B cell (primary cell): ENCODE data around the gene ZNF716. TPM values are rescaled to one million over a fixed set of nuclear protein-coding genes. Genes with fewer than 3 reads are reported as not detected.

Source experiments
- ATAC-seq: fragments of 200-7000 bp; cut with Tn5 transposase; one replicate; pipeline ENCODE4 v1.10.0; 2021; ENCODE audit warnings: low read depth, mild to moderate bottlenecking, moderate number of reproducible peaks, moderate library complexity
- CTCF ChIA-PET: fragments of 350-600 bp; sonication (Branson Sonifier 250); formaldehyde crosslinking; loops from one replicate; lab custom pipeline; 2021; ENCODE audit warnings: antibody characterized with exemption, inconsistent platforms; lab: Charles Lee
- POLR2A ChIA-PET: fragments of 350-600 bp; sonication (Branson Sonifier 250); formaldehyde crosslinking; loops from one replicate; lab custom pipeline; 2021; ENCODE audit warnings: antibody characterized with exemption; lab: Charles Lee
- DNase-seq: peaks from one replicate; pipeline ENCODE4 v3.0.0; 2013
- H2AFZ ChIP-seq: 2 replicates; pipeline ENCODE4 v1.6.1; 2012; ENCODE audit warnings: mild to moderate bottlenecking, low read depth, low read length; ENCODE audit not compliant: insufficient read depth, poor library complexity, severe bottlenecking
- H3K27ac ChIP-seq, 2 donors: 1 replicate in 1 of 2; 2 replicates in 1 of 2; pipeline ENCODE4 v1.5.1; 2012 to 2013; ENCODE audit warnings: low read length in 2 of 2, mild to moderate bottlenecking in 2 of 2, moderate library complexity in 1 of 2
- H3K27me3 ChIP-seq, 4 experiments: fragments of 200-600 bp in 1 of 4; sonication (generic) in 1 of 4; replicated peaks in 1 of 4; 1 replicate in 2 of 4; 2 replicates in 2 of 4; pipeline versions ENCODE4 v1.6.1 to v1.7.0; 2013 to 2016; ENCODE audit warnings: low read length in 3 of 4, mild to moderate bottlenecking in 2 of 4, mixed read lengths in 1 of 4, moderate library complexity in 1 of 4; ENCODE audit not compliant: insufficient read depth in 4 of 4, control insufficient read depth in 3 of 4; ENCODE audit errors: control extremely low read depth in 1 of 4
- H3K36me3 ChIP-seq, 2 experiments: replicated peaks in 1 of 2; 1 replicate in 1 of 2; 2 replicates in 1 of 2; pipeline versions ENCODE4 v1.6.1 to v1.7.1; 2013; ENCODE audit warnings: low read length in 1 of 2; ENCODE audit not compliant: insufficient read depth in 2 of 2, control insufficient read depth in 1 of 2; ENCODE audit errors: control extremely low read depth in 1 of 2, extremely low read depth in 1 of 2
- H3K4me1 ChIP-seq, 2 donors: fragments of 200-600 bp in 1 of 2; sonication (generic) in 1 of 2; 1 replicate in 1 of 2; 2 replicates in 1 of 2; pipeline versions ENCODE4 v1.5.1 to v1.6.1; 2013 to 2017; ENCODE audit warnings: low read length in 2 of 2; ENCODE audit not compliant: control insufficient read depth in 2 of 2, insufficient read depth in 2 of 2
- H3K4me2 ChIP-seq: replicated peaks from 2 replicates; pipeline ENCODE3; 2012; ENCODE audit warnings: mild to moderate bottlenecking, low read depth, low read length; ENCODE audit not compliant: poor library complexity, severe bottlenecking
- H3K4me3 ChIP-seq, 5 experiments: fragments of 200-600 bp in 1 of 5; sonication (generic) in 1 of 5; 1 replicate in 3 of 5; 2 replicates in 2 of 5; pipeline versions ENCODE4 v1.5.1 to v1.7.0; 2011 to 2016; ENCODE audit warnings: low read length in 4 of 5, mild to moderate bottlenecking in 4 of 5, low read depth in 2 of 5, control low read depth in 1 of 5, moderate library complexity in 1 of 5; ENCODE audit not compliant: insufficient read depth in 1 of 5; ENCODE audit errors: control extremely low read depth in 1 of 5, extremely low read depth in 1 of 5
- H3K79me2 ChIP-seq: fragments of 200-600 bp; sonication (generic); one replicate; pipeline ENCODE4 v1.6.0; 2016; ENCODE audit warnings: low read length; ENCODE audit not compliant: control insufficient read depth, insufficient read depth
- H3K9ac ChIP-seq: fragments of 200-600 bp; sonication (generic); 2 replicates; pipeline ENCODE4 v1.6.1; 2017; ENCODE audit warnings: mild to moderate bottlenecking, low read length, moderate library complexity
- H3K9me3 ChIP-seq, 3 donors: one replicate each; pipeline versions ENCODE4 v1.6.1 to v1.7.1; 2013; ENCODE audit warnings: low read length in 2 of 3; ENCODE audit not compliant: control insufficient read depth in 2 of 3, insufficient read depth in 1 of 3; ENCODE audit errors: control extremely low read depth in 1 of 3
- H4K20me1 ChIP-seq: 2 replicates; pipeline ENCODE4 v1.6.0; 2012; ENCODE audit warnings: mild to moderate bottlenecking, low read length; ENCODE audit not compliant: insufficient read depth, control insufficient read depth, poor library complexity, severe bottlenecking
- H3K27ac Mint-ChIP-seq: one replicate; pipeline ENCODE4 v1.8.0; 2021; ENCODE audit warnings: mixed read lengths
- H3K27me3 Mint-ChIP-seq: one replicate; pipeline ENCODE4 v1.8.0; 2021; ENCODE audit warnings: mixed read lengths
- H3K4me1 Mint-ChIP-seq: one replicate; pipeline ENCODE4 v1.8.0; 2021; ENCODE audit warnings: mixed read lengths
- H3K4me3 Mint-ChIP-seq: one replicate; pipeline ENCODE4 v1.8.0; 2021; ENCODE audit warnings: mixed read lengths
- H3K9me3 Mint-ChIP-seq: one replicate; pipeline ENCODE4 v1.8.0; 2022; ENCODE audit warnings: mixed read lengths; ENCODE audit not compliant: insufficient read depth
- CTCF ChIP-seq: fragments of 200-600 bp; IDR thresholded peaks from one replicate; pipeline ENCODE4 v1.8.0; 2022; ENCODE audit warnings: antibody characterized with exemption, mild to moderate bottlenecking
- EZH2 ChIP-seq: IDR thresholded peaks from 2 replicates; pipeline ENCODE4 v1.6.1; 2012; ENCODE audit warnings: borderline replicate concordance, low read depth, mild to moderate bottlenecking, moderate library complexity, low read length; ENCODE audit not compliant: insufficient read depth, poor library complexity, severe bottlenecking
- WGBS: methylation state at CpG from one replicate; pipeline ENCODE4 v1.1.5; 2013; ENCODE audit warnings: missing lambda C conversion rate; ENCODE audit not compliant: insufficient coverage; 5-methylcytosine and 5-hydroxymethylcytosine counted together
- intact Hi-C: fragments of 100-400 bp; cut with micrococcal nuclease; formaldehyde crosslinking; loops from one replicate; pipeline ENCODE4 v1.10.0; 2022
- polyA plus RNA-seq: library from polyadenylated mRNA; depleted of rRNA; stranded (reverse); fragments of >200 nt; gene quantifications from 2 replicates; pipeline ENCODE4 v1.2.3, GENCODE V29; 2012
- total RNA-seq, 2 donors: library from RNA; stranded (reverse); fragments of 120-200 nt in 1 of 2; gene quantifications; 1 replicate in 1 of 2; 2 replicates in 1 of 2; pipeline versions ENCODE4 v1.2.3 to v1.2.4, GENCODE V29; 2013 to 2022

ZNF716 gene
- total and polyA plus RNA-seq, 2 donors (not counting 1 experiment from before 2014, with no cell fraction given): not detected

DNA sequence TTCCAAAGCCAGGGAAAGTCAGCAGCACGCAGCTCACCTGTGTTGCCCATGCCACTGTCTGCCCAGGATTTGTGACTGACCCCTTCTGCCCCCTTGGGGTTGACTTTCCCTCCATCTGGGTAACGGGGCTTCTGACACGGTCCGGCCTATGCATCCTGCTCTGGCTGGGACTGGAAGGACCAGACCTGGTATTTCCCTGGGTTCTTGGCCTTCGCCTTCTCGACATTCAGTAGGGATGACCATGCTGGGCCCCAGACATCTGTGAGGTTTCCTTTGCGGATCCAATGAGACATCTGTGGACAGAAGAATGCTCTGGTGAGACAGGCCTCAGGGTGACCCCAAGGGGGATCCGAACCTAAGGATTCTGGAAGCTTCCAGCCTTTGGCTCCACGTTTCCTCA, 34.2 kb upstream of the ZNF716 start:
- no peaks in the 10 kb centered on the region for H3K4me1 ChIP-seq
- no peak overlapping the region for H3K27ac ChIP-seq
- no peak for DNase-seq
- H3K27me3 ChIP-seq: no peaks in the 10 kb centered on the region
- H3K4me3 Mint-ChIP-seq: no peak overlapping the region
- no peaks in the 10 kb centered on the region for H4K20me1 ChIP-seq
- H2AFZ ChIP-seq: no peak overlapping the region
- ChIA-PET POLR2A (no interaction called here), CTCF (no interaction called here)
- no peak overlapping the region for H3K9ac ChIP-seq
- TF ChIP-seq CTCF: no peak
- TF ChIP-seq EZH2: no peak
- WGBS: 71% methylated on average over 7 of the region's 9 CpGs
- H3K79me2 ChIP-seq: no peaks in the 10 kb centered on the region
- intact Hi-C loops: no loop called here
- H3K9me3 ChIP-seq: peaks cover 0 to 76% (median 0%) of the 10 kb centered on the region in 3 donors
- no peak overlapping the region for H3K4me3 ChIP-seq
- H3K27me3 Mint-ChIP-seq: no peaks in the 10 kb centered on the region
- no peak overlapping the region for H3K27ac Mint-ChIP-seq
- no peaks in the 10 kb centered on the region for H3K4me1 Mint-ChIP-seq
- no peaks in the 10 kb centered on the region for H3K36me3 ChIP-seq
- H3K4me2 ChIP-seq: no peak overlapping the region
- ATAC-seq: no peak
- H3K9me3 Mint-ChIP-seq: peaks cover 5% of the 10 kb centered on the region

- intact Hi-C loops: no loop called here
- Histone ChIP-seq H3K27ac (no peak overlapping the region), H3K36me3 (no peaks in the 10 kb centered on the region), H3K4me1 (no peaks in the 10 kb centered on the region), H4K20me1 (no peaks in the 10 kb centered on the region), H3K4me3 (no peak overlapping the region), H3K27me3 (no peaks in the 10 kb centered on the region), H3K9ac (no peak overlapping the region), H3K79me2 (no peaks in the 10 kb centered on the region), H2AFZ (no peak overlapping the region), H3K9me3 (peaks cover 0 to 67% (median 0%) of the 10 kb centered on the region in 3 donors), H3K4me2 (no peak overlapping the region)
- CTCF ChIA-PET: no interaction called here
- TF ChIP-seq CTCF: no peak
- DNase-seq: no peak
- H3K4me1 Mint-ChIP-seq: no peaks in the 10 kb centered on the region
- H3K27ac Mint-ChIP-seq: no peak overlapping the region
- WGBS: 73% methylated on average over 8 of the region's 8 CpGs
- no peaks in the 10 kb centered on the region for H3K27me3 Mint-ChIP-seq
- POLR2A ChIA-PET: no interaction called here
- no peak overlapping the region for H3K4me3 Mint-ChIP-seq
- ATAC-seq: no peak
- peaks cover 5% of the 10 kb centered on the region for H3K9me3 Mint-ChIP-seq
Measured at GRCh38 chr7:57416601-57417358, 33.2 kb upstream of the ZNF716 start.
